ENCODE measurements around the gene CDCA4. TPM values are rescaled to one million over a fixed set of nuclear protein-coding genes. Genes with fewer than 3 reads are reported as not detected.
"Not testable (repeated sequence)": the region's sequence is repeated elsewhere in the genome, so short reads cannot be mapped to it uniquely, and the experiment has no call there.

CDCA4 gene
- total RNA-seq, 2 experiments from 2014 or later, result 17.7 to 18.8 TPM

- Histone ChIP-seq H3K4me3 (ENCODE audit: low read length) (no peak overlapping the region), H3K36me3 (ENCODE audit: insufficient read depth, low read length) (no peaks in the 10 kb centered on the region), H3K27me3 (ENCODE audit: control insufficient read depth in 1 of 2, insufficient read depth in 2 of 2, low read length in 2 of 2) (no peaks in the 10 kb centered on the region), H3K27ac (ENCODE audit: low read depth in 1 of 2, low read length in 2 of 2) (no peak overlapping the region), H3K4me1 (ENCODE audit: insufficient read depth, low read length) (no peaks in the 10 kb centered on the region), H3K9me3 (ENCODE audit: control insufficient read depth in 1 of 2, insufficient read depth in 1 of 2, low read length in 2 of 2) (no peaks in the 10 kb centered on the region)
- CTCF ChIA-PET, result no interaction called here
- POLR2A ChIA-PET, result no interaction called here
- Mint-ChIP-seq H3K4me3 (no peak overlapping the region), H3K4me1 (ENCODE audit: low read depth) (peaks cover under 1% of the 10 kb centered on the region), H3K9me3 (no peaks in the 10 kb centered on the region), H3K36me3 (ENCODE audit: low read depth) (no peaks in the 10 kb centered on the region), H3K27ac (no peak overlapping the region), H3K27me3 (peaks cover 1% of the 10 kb centered on the region)
- DNase-seq, result no peak
- intact Hi-C loops (cut with DNase I, micrococcal nuclease), result no loop called here
- ATAC-seq (ENCODE audit: poor library complexity), result no peak
- TF ChIP-seq, protein P1, sequence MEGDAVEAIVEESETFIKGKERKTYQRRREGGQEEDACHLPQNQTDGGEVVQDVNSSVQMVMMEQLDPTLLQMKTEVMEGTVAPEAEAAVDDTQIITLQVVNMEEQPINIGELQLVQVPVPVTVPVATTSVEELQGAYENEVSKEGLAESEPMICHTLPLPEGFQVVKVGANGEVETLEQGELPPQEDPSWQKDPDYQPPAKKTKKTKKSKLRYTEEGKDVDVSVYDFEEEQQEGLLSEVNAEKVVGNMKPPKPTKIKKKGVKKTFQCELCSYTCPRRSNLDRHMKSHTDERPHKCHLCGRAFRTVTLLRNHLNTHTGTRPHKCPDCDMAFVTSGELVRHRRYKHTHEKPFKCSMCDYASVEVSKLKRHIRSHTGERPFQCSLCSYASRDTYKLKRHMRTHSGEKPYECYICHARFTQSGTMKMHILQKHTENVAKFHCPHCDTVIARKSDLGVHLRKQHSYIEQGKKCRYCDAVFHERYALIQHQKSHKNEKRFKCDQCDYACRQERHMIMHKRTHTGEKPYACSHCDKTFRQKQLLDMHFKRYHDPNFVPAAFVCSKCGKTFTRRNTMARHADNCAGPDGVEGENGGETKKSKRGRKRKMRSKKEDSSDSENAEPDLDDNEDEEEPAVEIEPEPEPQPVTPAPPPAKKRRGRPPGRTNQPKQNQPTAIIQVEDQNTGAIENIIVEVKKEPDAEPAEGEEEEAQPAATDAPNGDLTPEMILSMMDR (IDR thresholded peaks at IDR 0.05), result no peak
Observed at GRCh38 chr14:105039458-105040205, 18.7 kb upstream of the CDCA4 start.

DNA sequence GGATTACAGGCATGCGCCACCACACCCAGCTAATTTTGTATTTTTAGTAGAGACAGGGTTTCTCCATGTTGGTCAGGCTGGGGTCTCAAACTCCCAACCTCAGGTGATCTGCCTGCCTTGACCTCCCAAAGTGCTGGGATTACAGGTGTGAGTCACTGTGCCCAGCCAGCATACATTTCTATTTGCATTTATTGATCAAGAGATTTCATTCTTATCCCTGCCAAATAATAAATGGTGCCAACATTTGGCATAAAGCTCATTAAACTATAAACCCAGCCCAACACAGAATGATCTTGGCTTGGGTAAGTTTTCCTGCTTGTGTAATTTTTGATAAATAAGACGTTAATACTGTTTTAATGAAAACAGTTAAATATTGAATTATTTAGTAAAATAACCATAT is 14.7 kb upstream of the CDCA4 start:
- CTCF ChIA-PET, result interaction anchor here (1.2 to 4.4 kb wide), 3 partner anchors 10 to 54 kb away, joined by 3 to 32 read pairs (median 6); no protein-coding TSS in a partner anchor
- ATAC-seq (ENCODE audit: poor library complexity); H3K36me3 ChIP-seq (ENCODE audit: insufficient read depth, low read length); H3K27me3 Mint-ChIP-seq; H3K27me3 ChIP-seq (ENCODE audit: control insufficient read depth in 1 of 2, insufficient read depth in 2 of 2, low read length in 2 of 2); H3K9me3 Mint-ChIP-seq; intact Hi-C loops (cut with DNase I, micrococcal nuclease); H3K9me3 ChIP-seq (ENCODE audit: control insufficient read depth in 1 of 2, insufficient read depth in 1 of 2, low read length in 2 of 2); H3K36me3 Mint-ChIP-seq (ENCODE audit: low read depth); H3K4me3 Mint-ChIP-seq; H3K27ac ChIP-seq (ENCODE audit: low read depth in 1 of 2, low read length in 2 of 2); POLR2A ChIA-PET; DNase-seq; H3K27ac Mint-ChIP-seq; H3K4me3 ChIP-seq (ENCODE audit: low read length): not testable (repeated sequence)
- peaks cover 15% of the 10 kb centered on the region for H3K4me1 Mint-ChIP-seq (ENCODE audit: low read depth)
- H3K4me1 ChIP-seq (ENCODE audit: insufficient read depth, low read length), result peaks cover 14% of the 10 kb centered on the region

GRCh38 chr14:105034315-105035039 is 13.6 kb upstream of the CDCA4 start:
- peak overlapping the region; percentile 80 for H3K27ac Mint-ChIP-seq
- CTCF ChIA-PET, result interaction anchor here (0.6 to 4.4 kb wide), 4 partner anchors 11 to 59 kb away, joined by 3 to 32 read pairs (median 4); no protein-coding TSS in a partner anchor
- H3K4me3 Mint-ChIP-seq, result peak overlapping the region; percentile 42
- Histone ChIP-seq H3K4me1 (ENCODE audit: insufficient read depth, low read length) (peaks cover 14% of the 10 kb centered on the region), H3K36me3 (ENCODE audit: insufficient read depth, low read length) (no peaks in the 10 kb centered on the region), H3K9me3 (ENCODE audit: control insufficient read depth in 1 of 2, insufficient read depth in 1 of 2, low read length in 2 of 2) (no peaks in the 10 kb centered on the region), H3K27ac (ENCODE audit: low read depth in 1 of 2, low read length in 2 of 2) (no peak overlapping the region), H3K4me3 (ENCODE audit: low read length) (no peak overlapping the region), H3K27me3 (ENCODE audit: control insufficient read depth in 1 of 2, insufficient read depth in 2 of 2, low read length in 2 of 2) (no peaks in the 10 kb centered on the region)
- peaks cover 15% of the 10 kb centered on the region for H3K4me1 Mint-ChIP-seq (ENCODE audit: low read depth)
- H3K36me3 Mint-ChIP-seq (ENCODE audit: low read depth), result peaks cover 5% of the 10 kb centered on the region
- H3K27me3 Mint-ChIP-seq, result no peaks in the 10 kb centered on the region
- POLR2A ChIA-PET, result interaction anchor here (0.9 kb wide), 1 partner anchor 14 kb away, joined by 3 read pairs; the partner anchor contains the start of gene CDCA4
- ATAC-seq (ENCODE audit: poor library complexity) (no peak), DNase-seq (peak in 2 of 14 experiments; percentile 40 to 60)
- TF ChIP-seq, protein P1 (IDR thresholded peaks at IDR 0.05), result no peak
- intact Hi-C loops (cut with DNase I, micrococcal nuclease), result no loop called here
- H3K9me3 Mint-ChIP-seq, result no peaks in the 10 kb centered on the region

GRCh38 chr14:105033412-105033900 is 12.6 kb upstream of the CDCA4 start:
- H3K27me3 ChIP-seq (ENCODE audit: control insufficient read depth in 1 of 2, insufficient read depth in 2 of 2, low read length in 2 of 2); H3K36me3 Mint-ChIP-seq (ENCODE audit: low read depth); H3K9me3 ChIP-seq (ENCODE audit: control insufficient read depth in 1 of 2, insufficient read depth in 1 of 2, low read length in 2 of 2); intact Hi-C loops (cut with DNase I, micrococcal nuclease); H3K36me3 ChIP-seq (ENCODE audit: insufficient read depth, low read length); H3K9me3 Mint-ChIP-seq; H3K27me3 Mint-ChIP-seq: not testable (repeated sequence)
- CTCF ChIA-PET, result interaction anchor here (0.6 to 4.4 kb wide), 3 partner anchors 12 to 58 kb away, joined by 3 to 32 read pairs (median 3); no protein-coding TSS in a partner anchor
- peak; percentile 21 for ATAC-seq (ENCODE audit: poor library complexity)
- peak overlapping the region; percentile 18 to 23 for H3K27ac ChIP-seq (ENCODE audit: low read depth in 1 of 2, low read length in 2 of 2)
- Mint-ChIP-seq H3K4me1 (ENCODE audit: low read depth) (peaks cover 15% of the 10 kb centered on the region), H3K27ac (peak overlapping the region; percentile 80), H3K4me3 (peak overlapping the region; percentile 92)
- POLR2A ChIA-PET, result interaction anchor here (0.9 kb wide), 1 partner anchor 13 kb away, joined by 3 read pairs; the partner anchor contains the start of gene CDCA4
- H3K4me1 ChIP-seq (ENCODE audit: insufficient read depth, low read length), result peaks cover 14% of the 10 kb centered on the region
- H3K4me3 ChIP-seq (ENCODE audit: low read length), result peak overlapping the region; percentile 61
- DNase-seq, result peak in 4 of 14 experiments; percentile 35 to 61 (median 41)

GRCh38 chr14:105032451-105032901 is 11.6 kb upstream of the CDCA4 start:
- H3K4me1 Mint-ChIP-seq (ENCODE audit: low read depth), result peaks cover 15% of the 10 kb centered on the region
- CTCF ChIA-PET, result interaction anchor here (1.3 kb wide), 1 partner anchor 11 kb away, joined by 4 read pairs; the partner anchor contains the start of gene CDCA4
- H3K36me3 ChIP-seq (ENCODE audit: insufficient read depth, low read length); intact Hi-C loops (cut with DNase I, micrococcal nuclease); POLR2A ChIA-PET; H3K27me3 Mint-ChIP-seq; H3K9me3 ChIP-seq (ENCODE audit: control insufficient read depth in 1 of 2, insufficient read depth in 1 of 2, low read length in 2 of 2); H3K27ac ChIP-seq (ENCODE audit: low read depth in 1 of 2, low read length in 2 of 2); H3K4me3 ChIP-seq (ENCODE audit: low read length); DNase-seq; H3K36me3 Mint-ChIP-seq (ENCODE audit: low read depth); H3K27me3 ChIP-seq (ENCODE audit: control insufficient read depth in 1 of 2, insufficient read depth in 2 of 2, low read length in 2 of 2); ATAC-seq (ENCODE audit: poor library complexity); H3K9me3 Mint-ChIP-seq: not testable (repeated sequence)
- peak overlapping the region; percentile 80 for H3K27ac Mint-ChIP-seq
- H3K4me3 Mint-ChIP-seq, result peak overlapping the region; percentile 92
- peaks cover 14% of the 10 kb centered on the region for H3K4me1 ChIP-seq (ENCODE audit: insufficient read depth, low read length)
